Glutamatergic neuron (in vitro differentiated cells): Measurements from ENCODE around the gene CDH4. TPM values are rescaled to one million over a fixed set of nuclear protein-coding genes. Genes with fewer than 3 reads are reported as not detected.

Source experiments
- DNase-seq: peaks from one replicate; pipeline ENCODE4 v3.0.0; 2022
- H3K27ac Mint-ChIP-seq: one replicate; pipeline ENCODE4 v1.8.0; 2020; ENCODE audit warnings: mild to moderate bottlenecking, mixed read lengths, inconsistent platforms; ENCODE audit not compliant: unreplicated experiment
- H3K27me3 Mint-ChIP-seq: one replicate; pipeline ENCODE4 v1.8.0; 2020; ENCODE audit warnings: mild to moderate bottlenecking, moderate library complexity, mixed read lengths, inconsistent platforms; ENCODE audit not compliant: unreplicated experiment
- H3K36me3 Mint-ChIP-seq: one replicate; pipeline ENCODE4 v1.8.0; 2020; ENCODE audit warnings: mild to moderate bottlenecking, mixed read lengths, inconsistent platforms; ENCODE audit not compliant: unreplicated experiment
- H3K4me1 Mint-ChIP-seq: one replicate; pipeline ENCODE4 v1.8.0; 2020; ENCODE audit warnings: mild to moderate bottlenecking, low read depth, mixed read lengths, inconsistent platforms; ENCODE audit not compliant: unreplicated experiment
- H3K4me3 Mint-ChIP-seq: one replicate; pipeline ENCODE4 v1.8.0; 2020; ENCODE audit warnings: mild to moderate bottlenecking, mixed read lengths, inconsistent platforms; ENCODE audit not compliant: unreplicated experiment
- H3K9me3 Mint-ChIP-seq: one replicate; pipeline ENCODE4 v1.8.0; 2020; ENCODE audit warnings: mild to moderate bottlenecking, moderate library complexity, mixed read lengths, inconsistent platforms; ENCODE audit not compliant: unreplicated experiment
- total RNA-seq: library from RNA; stranded (reverse); fragmentation: NEBNext Ultra II Directional; extraction: Animal tissue kit (Norgen Biotek cat#: 25700); gene quantifications from one replicate; pipeline ENCODE4 v1.2.1, GENCODE V29; 2021; ENCODE audit not compliant: unreplicated experiment
- TF ChIP-seq, protein P1 (sequence below): fragments of 200-600 bp; sonication (generic); IDR thresholded peaks from one replicate; pipeline ENCODE4 v1.5.0; 2021; ENCODE audit not compliant: partially characterized antibody, unreplicated experiment

The CDH4 gene
- total RNA-seq, 1 donor from 2014 or later, result 1.2 TPM

DNA sequence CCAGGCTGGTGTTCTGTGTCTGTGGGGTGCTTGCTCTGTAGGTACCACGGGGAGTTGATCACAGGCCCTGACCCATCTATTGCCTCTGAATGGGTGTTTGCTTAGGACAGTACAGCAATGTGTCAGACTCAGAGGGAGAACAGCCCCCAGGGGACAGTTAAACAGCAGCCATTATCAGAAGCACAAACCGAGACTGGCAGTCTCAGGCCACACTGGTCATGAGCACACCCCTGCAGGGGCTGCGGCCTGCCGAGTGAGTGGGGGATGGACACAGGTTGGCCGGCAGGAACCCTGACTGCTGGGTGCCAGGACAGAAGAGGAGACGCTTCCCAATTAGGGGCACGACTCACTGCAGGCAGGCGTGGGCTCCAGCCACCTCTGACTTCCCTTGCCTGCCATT, 395.6 kb downstream of the CDH4 start:
- Mint-ChIP-seq H3K4me3 (no peak overlapping the region), H3K4me1 (peaks cover 5% of the 10 kb centered on the region), H3K9me3 (peaks cover 7% of the 10 kb centered on the region), H3K27ac (no peak overlapping the region), H3K27me3 (peaks cover 8% of the 10 kb centered on the region), H3K36me3 (no peaks in the 10 kb centered on the region)
- TF ChIP-seq, protein P1, sequence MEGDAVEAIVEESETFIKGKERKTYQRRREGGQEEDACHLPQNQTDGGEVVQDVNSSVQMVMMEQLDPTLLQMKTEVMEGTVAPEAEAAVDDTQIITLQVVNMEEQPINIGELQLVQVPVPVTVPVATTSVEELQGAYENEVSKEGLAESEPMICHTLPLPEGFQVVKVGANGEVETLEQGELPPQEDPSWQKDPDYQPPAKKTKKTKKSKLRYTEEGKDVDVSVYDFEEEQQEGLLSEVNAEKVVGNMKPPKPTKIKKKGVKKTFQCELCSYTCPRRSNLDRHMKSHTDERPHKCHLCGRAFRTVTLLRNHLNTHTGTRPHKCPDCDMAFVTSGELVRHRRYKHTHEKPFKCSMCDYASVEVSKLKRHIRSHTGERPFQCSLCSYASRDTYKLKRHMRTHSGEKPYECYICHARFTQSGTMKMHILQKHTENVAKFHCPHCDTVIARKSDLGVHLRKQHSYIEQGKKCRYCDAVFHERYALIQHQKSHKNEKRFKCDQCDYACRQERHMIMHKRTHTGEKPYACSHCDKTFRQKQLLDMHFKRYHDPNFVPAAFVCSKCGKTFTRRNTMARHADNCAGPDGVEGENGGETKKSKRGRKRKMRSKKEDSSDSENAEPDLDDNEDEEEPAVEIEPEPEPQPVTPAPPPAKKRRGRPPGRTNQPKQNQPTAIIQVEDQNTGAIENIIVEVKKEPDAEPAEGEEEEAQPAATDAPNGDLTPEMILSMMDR, result no peak
- no peak for DNase-seq

DNA sequence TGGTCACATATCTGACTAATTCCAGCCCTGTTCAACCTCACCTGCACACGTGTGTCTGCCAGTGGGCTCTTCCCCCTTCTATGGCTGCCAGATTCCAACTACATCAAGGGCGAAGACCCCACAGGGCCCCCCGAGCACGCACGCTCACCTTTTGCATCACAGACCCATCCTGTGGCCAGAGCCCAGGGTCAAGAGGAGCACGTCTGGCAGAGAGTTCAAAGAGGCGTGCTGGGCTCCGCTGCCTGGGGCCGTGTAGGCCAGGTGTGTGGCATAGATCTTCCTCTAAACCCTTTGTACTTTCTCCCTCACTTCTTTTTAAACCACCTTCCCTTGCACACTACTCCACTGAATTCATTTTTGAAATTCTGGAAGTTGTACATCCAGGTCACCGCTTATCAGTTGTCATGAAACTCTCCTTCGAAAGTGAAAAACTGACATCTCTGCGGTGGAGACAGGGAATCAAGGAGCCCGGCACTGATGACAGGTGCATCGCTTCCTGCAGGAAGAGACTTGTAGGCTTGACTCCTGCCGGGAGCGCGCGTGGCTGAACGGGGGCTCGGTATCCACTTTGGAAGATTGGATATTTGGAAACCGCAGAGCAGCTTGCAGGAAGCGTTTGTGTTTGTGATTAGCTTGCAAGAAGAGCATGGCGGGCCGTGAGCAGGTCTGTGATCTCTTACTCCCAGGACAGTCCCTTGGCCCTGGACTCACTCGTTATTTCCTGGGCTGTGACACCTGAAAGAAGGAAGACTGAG, 397.2 kb downstream of the CDH4 start:
- no peak overlapping the region for H3K4me3 Mint-ChIP-seq
- TF ChIP-seq, protein P1, result no peak
- no peaks in the 10 kb centered on the region for H3K36me3 Mint-ChIP-seq
- H3K9me3 Mint-ChIP-seq, result peaks cover 4% of the 10 kb centered on the region
- H3K27me3 Mint-ChIP-seq, result peaks cover 7% of the 10 kb centered on the region
- no peak for DNase-seq
- H3K4me1 Mint-ChIP-seq, result peaks cover 2% of the 10 kb centered on the region
- no peak overlapping the region for H3K27ac Mint-ChIP-seq

DNA sequence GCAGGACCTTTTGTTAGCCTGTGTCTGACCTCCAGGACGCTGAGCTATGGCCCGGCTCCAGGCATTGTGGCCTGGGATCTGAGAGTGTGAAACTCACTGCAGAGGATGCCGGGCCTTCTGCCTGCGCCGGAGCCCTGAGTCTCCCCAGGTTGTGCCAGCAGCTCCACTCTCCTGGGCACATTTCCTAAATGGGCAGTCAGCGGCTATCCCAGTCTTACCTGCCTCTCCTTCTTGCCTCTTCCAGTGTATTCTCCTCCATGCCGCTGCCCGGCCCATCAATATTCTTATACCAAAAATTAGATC, 397.8 kb downstream of the CDH4 start:
- Mint-ChIP-seq H3K27ac (no peak overlapping the region), H3K36me3 (no peaks in the 10 kb centered on the region), H3K27me3 (peaks cover 7% of the 10 kb centered on the region)

DNA sequence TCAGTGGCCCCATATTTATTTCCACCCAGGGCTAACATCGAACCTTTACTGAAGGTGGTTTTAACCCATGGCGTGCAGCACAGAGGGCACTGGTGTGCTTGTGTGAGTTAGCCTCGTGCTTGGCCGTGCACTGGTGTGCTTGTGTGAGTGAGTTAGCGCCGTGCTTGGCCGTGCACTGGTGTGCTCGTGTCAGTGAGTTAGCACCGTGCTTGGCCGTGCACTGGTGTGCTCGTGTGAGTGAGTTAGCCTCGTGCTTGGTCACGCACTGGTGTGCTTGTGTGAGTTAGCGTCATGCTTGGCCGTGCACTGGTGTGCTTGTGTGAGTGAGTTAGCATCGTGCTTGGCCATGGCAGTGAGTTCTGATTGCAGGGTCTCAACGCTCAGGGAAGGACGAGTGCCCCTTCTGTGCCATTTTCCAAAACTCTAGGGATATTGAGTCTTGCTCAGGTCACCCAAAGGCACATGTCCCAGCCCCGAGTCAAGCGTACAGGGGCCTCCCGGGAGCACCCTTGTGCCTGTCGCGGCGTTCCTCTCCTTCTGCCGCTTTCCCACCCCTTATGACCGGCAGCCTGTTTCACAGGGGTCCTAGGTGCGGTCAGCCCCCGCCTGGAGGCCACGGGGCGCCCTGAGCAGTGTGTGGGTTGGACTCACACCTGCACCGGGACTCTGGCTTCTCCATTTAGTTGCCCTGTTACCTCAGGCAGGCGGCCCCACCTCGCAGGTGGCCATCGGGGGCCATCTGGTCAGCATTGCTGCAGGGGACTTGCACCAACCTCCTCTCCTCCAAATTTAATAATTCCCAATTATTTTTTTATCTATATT, 399.1 kb downstream of the CDH4 start:
- H3K36me3 Mint-ChIP-seq, result no peaks in the 10 kb centered on the region
- peaks cover 7% of the 10 kb centered on the region for H3K27me3 Mint-ChIP-seq
- no peak overlapping the region for H3K27ac Mint-ChIP-seq
- no peak for DNase-seq
- H3K9me3 Mint-ChIP-seq, result peaks cover 6% of the 10 kb centered on the region
- H3K4me3 Mint-ChIP-seq, result no peak overlapping the region
- peaks cover 2% of the 10 kb centered on the region for H3K4me1 Mint-ChIP-seq
- TF ChIP-seq, protein P1, result no peak

More for the DNA sequence above, 397.8 kb downstream of the CDH4 start:
- no peak for DNase-seq
- Mint-ChIP-seq H3K4me1 (peaks cover 2% of the 10 kb centered on the region), H3K9me3 (peaks cover 6% of the 10 kb centered on the region), H3K4me3 (no peak overlapping the region)
- TF ChIP-seq, protein P1, result no peak

DNA sequence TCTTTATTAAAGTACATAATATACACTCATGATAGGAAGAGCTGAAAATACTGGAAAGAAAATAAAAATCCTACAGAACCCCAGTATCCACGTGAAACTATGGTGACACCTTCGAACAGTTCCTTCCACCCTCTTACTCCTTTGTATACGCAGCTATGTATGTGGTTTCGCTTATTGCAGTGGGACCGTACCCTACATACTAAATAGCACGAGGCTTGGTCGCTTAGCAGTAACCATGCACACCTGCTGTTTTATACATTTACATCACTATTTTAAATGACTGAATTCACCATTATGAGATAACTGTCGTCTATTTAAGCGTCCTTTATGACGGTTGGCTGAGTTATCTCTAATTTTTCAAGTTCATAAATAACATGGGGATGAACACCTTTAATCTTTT, 400.1 kb downstream of the CDH4 start:
- Mint-ChIP-seq H3K9me3 (peaks cover 5% of the 10 kb centered on the region), H3K27ac (no peak overlapping the region), H3K27me3 (peaks cover 7% of the 10 kb centered on the region), H3K4me3 (no peak overlapping the region), H3K36me3 (no peaks in the 10 kb centered on the region), H3K4me1 (peaks cover 2% of the 10 kb centered on the region)
- TF ChIP-seq, protein P1, result no peak
- DNase-seq, result no peak
